ENCODE results near the gene PSG4.
"Not testable (repeated sequence)": the region's sequence is repeated elsewhere in the genome, so short reads cannot be mapped to it uniquely, and the experiment has no call there.

DNA sequence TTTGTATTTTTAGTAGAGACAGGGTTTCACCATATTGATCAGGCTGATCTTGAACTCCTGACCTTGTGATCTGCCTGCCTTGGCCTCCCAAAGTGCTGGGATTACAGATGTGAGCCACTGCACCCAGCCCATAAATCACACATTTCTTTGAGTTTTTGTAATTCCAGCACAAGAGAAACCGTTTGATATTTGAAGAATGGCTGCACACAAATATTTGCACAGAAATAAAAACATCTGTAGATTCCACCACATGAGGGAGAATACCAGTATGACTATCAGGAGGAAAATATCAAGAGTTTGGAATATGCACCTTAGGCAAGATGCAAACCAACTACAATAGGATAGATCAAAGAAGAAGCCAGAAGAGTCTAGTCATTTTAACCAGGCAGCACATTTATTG lies 46.0 kb upstream of the PSG4 start:
- TF ChIP-seq CTCF, POLR2A (IDR thresholded peaks at IDR 0.05): not testable (repeated sequence)
